GM18498 (cell line): ENCODE results near the gene NID1.
"Not testable (repeated sequence)": the region's sequence is repeated elsewhere in the genome, so short reads cannot be mapped to it uniquely, and the experiment has no call there.

ENCODE experiments used
- ATAC-seq: cut with Tn5 transposase; IDR thresholded peaks from one replicate; pipeline ENCODE4 v1.9.1; 2021; ENCODE audit warnings: mild to moderate bottlenecking, moderate library complexity; ENCODE audit not compliant: unreplicated experiment

Gene NID1

DNA sequence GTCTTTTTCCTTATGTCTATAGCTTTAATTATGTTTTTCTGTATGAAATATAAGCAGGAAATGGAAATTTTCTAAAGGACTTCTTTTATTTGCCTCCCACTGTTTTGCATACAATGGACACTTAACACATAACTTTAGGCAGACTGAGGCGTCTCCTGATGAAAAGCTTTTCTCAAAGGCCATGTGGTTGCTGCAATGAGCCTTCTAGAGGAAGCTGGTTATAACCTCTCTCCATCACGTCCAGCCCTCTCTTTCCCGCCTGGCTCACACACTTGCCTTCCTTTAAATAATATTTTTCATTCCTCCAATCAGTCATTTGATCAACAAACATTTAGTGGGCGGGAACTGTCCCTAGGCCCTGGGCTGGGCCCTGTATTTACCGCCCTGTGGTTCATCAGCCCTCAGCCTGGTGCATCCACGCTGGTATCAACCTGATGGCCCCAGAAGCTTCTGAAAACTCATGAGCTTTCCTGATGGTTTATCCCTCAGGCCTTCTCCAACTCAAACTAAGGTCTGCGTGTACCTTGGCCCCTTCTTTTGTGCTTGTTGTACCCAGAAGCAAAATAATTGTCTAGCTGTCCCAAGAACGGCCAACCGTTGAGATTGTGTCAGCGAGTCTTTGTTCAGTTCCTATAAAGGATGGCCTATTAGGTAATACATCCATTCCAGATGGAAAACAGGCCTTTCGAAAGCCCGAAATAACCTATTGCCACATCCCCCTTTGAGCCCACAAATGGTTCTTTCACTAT, 122.8 kb downstream of the NID1 start:
- ATAC-seq = no peak

DNA sequence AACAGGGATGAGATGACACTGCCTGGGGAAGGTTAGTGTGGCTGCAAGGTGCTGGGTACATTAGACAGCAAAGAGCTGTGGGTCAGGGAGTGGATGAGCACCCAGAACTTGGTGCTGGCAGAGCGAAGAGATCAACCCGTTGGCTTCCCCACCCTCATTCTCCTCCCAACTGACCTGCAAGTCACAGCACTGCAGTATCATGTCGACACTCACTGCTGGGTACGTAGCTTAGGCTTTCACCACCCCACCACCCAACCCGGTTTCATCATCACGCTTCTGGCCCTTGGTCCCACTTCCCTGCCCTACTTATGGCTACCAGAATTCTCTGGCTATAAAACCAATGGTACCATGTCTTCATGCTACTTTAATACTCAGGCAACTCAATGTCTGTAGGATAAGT, 124.6 kb downstream of the NID1 start:
- no peak for ATAC-seq

DNA sequence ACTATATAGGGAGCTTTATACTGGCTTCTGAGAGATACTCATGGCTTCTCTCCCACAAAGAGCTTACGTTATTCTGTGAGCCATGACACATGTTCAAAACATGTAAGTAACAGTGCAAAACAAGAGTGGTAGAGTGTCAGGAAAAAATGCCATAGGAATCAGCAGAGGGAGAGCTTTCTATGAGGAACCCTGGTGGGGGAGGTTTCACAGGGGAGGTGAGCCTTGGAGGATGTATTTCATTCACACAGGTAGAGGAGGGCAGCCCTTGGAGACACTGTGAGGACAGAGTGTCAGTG, 125.5 kb downstream of the NID1 start:
- no peak for ATAC-seq

DNA sequence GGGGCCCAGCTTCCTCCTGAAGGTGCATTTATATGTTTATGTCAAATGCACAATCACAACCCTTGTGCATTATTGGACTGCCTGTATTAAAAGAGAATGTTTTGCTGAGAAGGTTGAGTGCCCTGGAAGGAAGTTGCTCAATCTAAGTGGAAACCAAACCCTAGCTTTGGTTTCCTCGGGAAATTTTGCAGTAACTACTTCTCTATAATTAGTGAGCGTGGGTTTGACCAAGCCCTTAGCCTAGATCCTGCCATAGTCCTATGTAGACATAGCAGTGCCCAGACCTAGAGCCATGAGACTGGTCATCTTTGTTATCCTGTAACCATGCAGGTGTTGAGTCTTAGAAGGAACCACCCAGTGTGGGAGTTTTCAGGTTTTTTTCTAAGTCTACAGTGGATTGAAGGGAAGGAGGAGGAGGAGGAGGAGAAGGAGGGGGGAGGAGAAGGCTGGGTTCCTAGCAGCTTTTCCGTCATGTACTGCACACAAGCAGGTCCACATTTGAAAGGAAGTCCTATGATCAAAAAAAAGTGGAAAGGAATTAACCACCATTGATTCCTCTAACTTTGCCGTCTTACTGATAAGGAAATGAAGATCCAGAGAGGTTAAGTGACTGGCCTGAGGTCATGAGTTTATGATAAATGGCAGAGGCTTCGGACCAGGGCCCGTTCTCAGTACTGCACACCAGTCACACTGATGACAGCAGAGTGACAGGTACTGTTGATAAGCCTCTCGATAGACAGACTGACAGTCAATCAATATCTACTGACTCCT, 126.0 kb downstream of the NID1 start:
- peak; percentile 60 for ATAC-seq

DNA sequence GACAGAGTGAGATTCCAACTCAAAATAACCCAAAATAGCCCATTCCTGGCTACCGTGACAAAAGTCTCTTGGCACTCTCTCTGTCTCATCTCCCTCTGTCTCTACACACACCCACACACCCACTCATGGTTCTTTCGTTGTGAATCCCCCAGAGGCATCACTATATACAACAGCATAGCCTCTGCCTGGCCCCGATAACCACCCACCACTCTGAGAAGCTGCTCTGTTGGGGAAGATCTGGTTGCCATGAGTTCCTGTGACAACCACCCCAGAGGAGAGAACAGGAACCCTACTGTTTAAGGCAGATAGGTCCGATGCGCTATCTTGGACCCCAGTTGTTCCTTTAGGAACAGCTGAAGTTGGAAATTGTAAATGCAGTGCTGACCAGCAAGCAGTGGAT, 127.8 kb downstream of the NID1 start:
- ATAC-seq = no peak

DNA sequence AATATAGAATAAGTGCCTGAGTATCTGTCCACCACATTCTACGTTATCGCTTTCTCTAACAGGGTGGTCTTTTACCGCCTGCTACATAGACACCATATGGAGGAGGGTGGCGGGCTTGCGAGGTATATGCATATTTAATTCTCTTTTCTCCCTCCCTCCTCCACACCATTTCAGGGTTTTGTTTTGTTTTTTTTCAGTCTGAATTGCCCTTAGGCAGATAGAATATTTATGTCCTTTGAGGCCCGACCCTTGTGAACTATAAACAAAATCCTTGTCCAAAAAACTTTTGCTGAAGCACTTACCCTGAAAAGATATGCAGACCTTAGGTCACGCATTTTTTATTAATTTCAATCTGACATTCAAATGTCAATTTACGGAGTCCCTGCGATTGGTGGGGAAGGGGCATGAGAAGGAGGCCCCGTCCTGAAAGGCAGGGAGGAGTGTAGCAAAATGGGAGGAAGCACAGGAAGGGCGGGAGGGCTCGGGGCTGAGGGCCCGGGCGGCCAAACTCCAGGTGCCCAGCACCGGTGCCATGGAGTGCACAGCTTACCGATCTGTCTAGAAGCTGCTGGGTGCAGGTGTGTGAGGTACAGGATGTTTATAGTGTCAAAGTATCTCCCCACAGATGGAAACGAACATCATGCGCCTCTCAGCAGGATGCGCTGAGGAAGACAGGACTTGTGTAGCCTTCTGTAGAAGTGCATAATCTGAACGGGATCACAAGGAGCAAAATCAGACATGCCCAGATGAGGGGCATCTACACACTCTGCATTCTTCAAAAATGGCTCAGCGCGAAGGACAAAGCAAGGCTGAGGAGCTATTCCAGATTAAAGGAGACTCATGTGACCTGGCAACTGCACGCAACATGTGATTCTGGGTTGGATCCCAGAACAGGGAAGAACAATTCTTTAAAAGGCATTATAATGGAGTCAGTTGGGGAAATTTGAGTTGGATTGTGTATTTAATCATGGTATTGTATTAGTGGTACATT, 129.4 kb downstream of the NID1 start:
- ATAC-seq = no peak

DNA sequence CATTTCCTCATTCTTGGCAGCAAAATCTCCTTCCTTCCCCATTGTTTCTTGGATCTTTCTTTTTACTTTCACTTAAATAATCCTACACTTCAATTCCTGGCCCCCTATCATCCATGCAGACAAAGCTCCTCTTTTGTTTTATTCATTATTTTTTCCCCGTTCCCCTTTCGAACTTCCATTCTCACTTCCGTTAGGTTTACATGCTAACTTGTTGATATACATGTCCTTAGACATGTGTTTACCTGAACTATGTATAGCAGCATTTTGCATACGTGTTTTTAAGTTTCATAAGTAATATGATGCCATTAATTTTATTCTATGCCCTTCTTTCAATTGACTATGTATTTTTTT, 131.1 kb downstream of the NID1 start:
- no peak for ATAC-seq

DNA sequence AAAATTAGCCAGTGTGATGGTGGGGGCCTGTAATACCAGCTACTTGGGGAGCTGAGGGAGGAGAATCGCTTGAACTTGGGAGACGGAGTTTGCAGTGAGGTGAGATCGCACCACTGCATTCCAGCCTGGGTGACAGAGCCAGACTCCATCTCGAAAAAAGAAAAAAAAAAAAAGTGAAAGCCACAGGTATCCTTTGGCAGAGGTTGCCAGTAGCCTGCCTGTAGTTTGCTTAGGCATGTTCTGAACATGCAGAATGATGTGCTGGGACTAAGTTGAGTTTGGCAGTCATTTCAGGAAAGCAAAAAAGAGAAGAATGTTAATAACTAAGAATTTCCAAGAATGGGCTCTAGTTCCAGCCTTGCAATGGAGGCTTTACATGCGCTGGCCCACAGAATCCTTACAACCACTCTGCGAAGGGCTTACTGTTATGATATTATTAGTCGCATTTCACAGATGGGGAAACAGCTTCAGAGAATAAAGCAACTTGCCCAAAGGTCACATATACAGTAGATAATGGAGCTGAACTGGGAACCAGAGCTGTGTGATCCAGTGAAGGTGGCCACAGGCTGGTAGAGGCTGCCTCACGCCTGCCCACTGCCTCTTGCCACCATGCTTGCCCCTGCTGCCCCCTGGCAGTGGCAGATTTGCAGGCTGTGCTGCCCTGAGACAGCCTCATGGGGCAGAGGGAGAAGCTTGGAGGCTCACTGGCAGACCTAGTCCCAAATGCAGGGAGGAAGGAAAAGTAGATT, 131.7 kb downstream of the NID1 start:
- no peak for ATAC-seq

DNA sequence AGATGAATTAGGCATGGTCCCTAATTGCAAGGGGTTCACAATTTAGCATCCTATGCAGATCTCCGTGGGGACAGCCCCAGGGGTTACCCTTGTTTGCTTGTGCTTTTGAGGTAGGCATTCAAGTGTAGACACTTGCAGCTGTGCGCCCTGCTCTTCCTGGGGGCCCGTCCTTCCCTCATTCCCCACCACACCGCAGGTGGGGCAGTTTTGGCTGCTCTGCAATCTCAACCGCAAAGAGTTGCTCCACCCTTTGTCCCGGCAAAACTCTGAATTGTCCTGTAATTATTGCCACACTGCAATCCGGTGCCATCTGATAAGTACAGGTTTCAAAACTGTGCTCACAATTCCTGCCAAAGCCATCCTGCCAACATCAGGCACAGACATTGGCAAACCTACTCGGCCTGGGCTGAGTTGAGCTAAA, 132.8 kb downstream of the NID1 start:
- ATAC-seq = no peak

DNA sequence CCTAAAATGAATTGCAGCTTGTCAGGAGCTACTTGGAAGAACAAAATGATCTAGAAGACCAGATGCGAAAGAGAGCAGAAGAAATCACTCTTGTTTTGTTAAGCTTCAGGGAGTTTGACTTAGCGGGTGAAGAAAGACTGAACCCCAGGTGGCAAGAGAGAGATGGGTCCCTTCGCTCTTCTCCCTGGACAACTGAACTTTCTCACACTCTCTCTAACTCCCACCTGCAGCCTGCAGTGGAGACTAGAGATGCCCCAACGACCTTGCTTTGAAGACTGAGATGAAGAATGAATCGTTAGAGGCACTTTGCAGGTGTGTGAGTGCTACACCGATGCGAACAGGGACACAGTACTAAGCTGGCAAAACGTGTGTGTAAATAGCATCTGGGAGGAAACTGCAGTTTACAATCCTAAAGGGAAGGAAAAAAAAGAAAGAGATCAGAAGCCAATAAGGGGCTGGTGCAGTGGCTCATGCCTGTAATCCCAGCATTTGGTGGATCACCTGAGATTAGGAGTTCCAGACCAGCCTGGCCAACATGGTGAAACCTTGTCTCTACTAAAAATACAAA, 133.6 kb downstream of the NID1 start:
- no peak for ATAC-seq

DNA sequence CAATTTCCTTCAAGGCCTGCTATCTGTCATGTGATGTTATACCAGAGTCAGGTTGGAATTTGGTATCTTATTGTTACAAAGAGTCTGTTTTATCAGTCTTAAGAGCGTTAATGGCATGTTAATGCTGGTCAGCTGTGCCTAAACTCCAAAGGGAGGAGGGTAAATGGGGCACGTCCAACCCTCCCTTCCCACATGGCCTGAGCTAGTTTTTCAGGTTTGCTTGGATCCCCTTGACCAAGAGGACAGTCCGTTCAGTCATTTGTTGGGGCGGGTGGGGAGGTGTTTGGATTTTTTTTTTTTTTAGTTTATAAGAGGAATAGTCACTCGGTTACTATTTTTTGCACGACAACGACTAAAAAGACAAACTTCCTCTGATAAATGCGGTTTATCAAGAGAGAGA, 134.3 kb downstream of the NID1 start:
- no peak for ATAC-seq

DNA sequence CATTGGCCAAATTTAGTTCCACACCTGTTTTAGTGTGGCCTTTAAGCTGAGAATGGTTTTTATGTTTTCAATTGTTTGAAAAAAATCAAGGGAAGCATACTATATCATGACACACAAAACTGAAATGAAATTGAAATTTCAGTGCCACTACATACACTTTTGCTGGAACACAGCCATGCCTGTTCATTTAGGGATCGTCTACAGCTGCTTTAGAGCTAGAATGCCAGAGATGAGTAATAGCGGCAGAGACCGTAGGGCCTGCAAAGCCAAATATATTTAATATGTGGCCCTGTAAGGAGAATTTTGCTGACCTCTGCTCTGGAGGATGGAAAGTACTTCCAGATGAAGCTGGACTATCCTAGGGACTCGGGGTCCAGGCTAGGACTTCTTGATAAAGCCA, 135.7 kb downstream of the NID1 start:
- ATAC-seq = no peak

DNA sequence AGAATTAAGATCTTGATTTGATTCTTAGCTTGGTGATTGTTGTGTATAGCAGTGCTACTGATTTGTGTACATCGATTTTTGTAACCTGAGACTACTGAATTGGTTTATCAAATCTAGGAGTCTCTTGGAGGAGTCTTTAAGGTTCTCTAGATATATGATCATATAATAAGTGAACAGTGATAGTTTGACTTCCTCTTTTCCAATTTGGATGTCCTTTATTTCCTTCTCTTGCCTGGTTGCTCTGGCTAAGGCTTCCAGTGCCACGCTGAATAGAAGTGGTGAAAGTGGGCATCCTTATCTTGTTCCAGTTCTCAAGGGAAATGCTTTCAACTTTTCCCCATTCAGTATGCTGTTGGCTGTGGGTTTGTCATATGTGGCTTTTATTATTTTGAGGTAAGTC, 136.7 kb downstream of the NID1 start:
- ATAC-seq = no peak

DNA sequence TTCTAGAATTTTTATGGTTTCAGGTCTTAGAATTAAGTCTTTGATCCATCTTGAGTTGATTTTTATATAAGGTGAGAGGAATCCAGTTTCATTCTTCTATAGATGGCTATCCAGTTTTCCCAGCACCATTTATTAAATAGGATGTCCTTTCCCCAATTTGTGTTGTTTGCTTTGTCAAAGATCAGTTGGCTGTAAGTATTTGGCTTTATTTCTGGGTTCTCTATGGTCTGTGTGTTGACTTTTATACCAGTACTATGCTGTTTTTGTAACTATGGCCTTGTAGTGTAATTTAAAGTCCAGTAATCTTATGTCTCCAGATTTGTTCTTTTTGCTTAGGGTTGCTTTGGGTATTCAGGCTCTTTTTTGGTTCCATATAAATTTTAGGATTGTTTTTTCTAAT, 137.3 kb downstream of the NID1 start:
- not testable (repeated sequence) for ATAC-seq
